Measurements from ENCODE around the gene CAPN15.

The CAPN15 gene

DNA sequence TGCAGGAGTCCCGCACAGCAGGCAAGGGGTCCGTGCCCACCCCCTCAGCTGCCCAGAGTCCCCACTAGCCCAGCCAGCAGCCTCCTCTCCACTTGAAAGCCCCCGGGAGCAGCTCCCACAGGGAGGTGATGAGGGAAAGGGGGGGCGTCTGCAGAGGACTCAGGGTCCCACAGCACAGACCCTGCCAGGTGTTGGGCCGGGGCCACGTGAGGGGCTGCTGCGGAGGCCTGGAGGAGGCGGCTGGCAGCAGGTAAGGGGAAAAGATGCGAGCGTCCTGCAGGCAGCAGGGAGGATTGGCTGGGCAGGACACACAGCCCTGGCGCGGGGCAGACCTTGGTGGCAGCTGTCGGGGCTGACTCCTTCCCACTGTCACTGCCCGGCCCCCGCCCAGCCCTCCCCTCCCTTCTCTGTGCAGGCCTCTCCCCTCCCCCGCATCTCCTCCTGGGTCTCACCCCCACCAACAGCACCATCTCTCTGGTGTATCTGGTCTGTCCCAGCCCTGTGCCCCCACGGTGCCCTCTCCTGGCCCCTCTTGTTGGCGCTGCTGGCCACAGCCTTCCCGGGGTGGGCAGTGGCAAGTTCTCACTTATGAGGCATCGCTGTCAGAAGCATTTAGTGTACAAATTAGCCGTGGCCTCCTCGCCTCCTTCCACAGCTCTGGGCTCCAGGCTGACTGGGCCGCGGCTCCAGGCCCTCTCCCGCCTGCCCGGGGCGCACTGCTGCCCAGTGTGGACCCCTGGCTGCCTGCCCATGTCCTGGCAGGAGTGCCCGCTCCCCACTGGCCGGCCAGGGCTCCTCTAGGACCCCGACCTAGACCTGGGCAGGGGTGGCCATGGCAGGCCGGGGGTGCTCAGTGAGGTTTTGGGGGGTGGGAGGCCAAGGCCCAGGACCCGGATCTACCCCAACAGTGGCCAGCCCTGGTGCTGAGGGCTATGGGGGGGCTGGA, 28.3 kb downstream of the CAPN15 start:
- no peak overlapping the region for H3K4me3 ChIP-seq (ENCODE audit: low read depth, low read length)
- DNase-seq (ENCODE audit: low read depth) = no peak
- TF ChIP-seq CTCF (IDR thresholded peaks at IDR 0.05; ENCODE audit: low read depth, low read length) = no peak
- TF ChIP-seq, protein P1, sequence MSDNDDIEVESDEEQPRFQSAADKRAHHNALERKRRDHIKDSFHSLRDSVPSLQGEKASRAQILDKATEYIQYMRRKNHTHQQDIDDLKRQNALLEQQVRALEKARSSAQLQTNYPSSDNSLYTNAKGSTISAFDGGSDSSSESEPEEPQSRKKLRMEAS (IDR thresholded peaks at IDR 0.05; ENCODE audit: low read depth, low read length) = no peak
- no peak for TF ChIP-seq POLR2A (IDR thresholded peaks at IDR 0.05; ENCODE audit: extremely low read depth, insufficient read length)
- no peak for TF ChIP-seq MYC (IDR thresholded peaks at IDR 0.05; ENCODE audit: low read depth, low read length)

- DNase-seq (ENCODE audit: low read depth) = no peak
- no peak overlapping the region for H3K4me3 ChIP-seq (ENCODE audit: low read depth, low read length)
- no peak for TF ChIP-seq POLR2A (IDR thresholded peaks at IDR 0.05; ENCODE audit: extremely low read depth, insufficient read length)
- TF ChIP-seq, protein P1 (IDR thresholded peaks at IDR 0.05; ENCODE audit: low read depth, low read length) = no peak
- TF ChIP-seq CTCF (IDR thresholded peaks at IDR 0.05; ENCODE audit: low read depth, low read length) = no peak
- TF ChIP-seq MYC (IDR thresholded peaks at IDR 0.05; ENCODE audit: low read depth, low read length) = no peak
These were observed 29.1 kb downstream of the CAPN15 start for GRCh38 chr16:556474-557173.

GRCh38 chr16:557463-558297, 30.2 kb downstream of the CAPN15 start:
- no peak for TF ChIP-seq CTCF (IDR thresholded peaks at IDR 0.05; ENCODE audit: low read depth, low read length)
- TF ChIP-seq POLR2A (IDR thresholded peaks at IDR 0.05; ENCODE audit: extremely low read depth, insufficient read length) = no peak
- no peak for TF ChIP-seq MYC (IDR thresholded peaks at IDR 0.05; ENCODE audit: low read depth, low read length)
- TF ChIP-seq, protein P1 (IDR thresholded peaks at IDR 0.05; ENCODE audit: low read depth, low read length) = no peak
- no peak overlapping the region for H3K4me3 ChIP-seq (ENCODE audit: low read depth, low read length)
- DNase-seq (ENCODE audit: low read depth) = peak; percentile 57

DNA sequence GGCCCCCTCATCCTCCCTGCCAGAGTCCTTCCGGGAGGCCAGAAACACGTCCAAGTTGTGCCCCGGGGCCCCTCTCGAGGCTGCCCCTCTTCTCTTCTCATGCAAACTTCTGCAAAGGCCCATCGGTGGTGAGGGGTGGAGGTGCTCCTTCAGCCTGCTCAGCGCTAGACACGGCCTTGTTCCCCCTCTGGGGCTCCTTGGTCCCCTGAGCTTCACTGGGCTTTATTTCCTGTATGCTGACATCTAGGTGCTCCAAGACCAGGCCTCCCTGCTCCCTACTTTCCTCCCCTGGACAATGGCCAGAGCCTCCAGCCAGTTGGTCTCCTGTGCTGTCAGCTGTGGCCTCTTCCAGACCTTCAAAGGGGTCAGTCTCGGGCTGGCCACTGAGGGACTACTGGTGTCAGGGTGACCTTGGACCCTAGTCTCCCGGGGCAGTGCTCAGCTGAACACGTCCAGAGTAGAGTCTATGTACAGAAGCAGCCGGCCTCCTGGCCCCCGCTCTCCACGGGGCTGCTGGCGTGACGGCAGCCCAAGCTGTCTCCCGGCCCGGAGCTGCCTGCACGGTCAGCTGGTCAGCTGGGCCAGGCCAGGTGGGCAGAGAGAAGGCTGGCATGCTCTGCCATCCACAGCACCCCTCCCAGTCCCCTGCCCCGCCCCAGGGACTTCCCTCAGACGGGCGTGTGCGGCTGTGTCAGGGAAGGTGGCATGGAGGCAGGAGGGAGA, 30.9 kb downstream of the CAPN15 start:
- DNase-seq (ENCODE audit: low read depth) = peak; percentile 67
- no peak overlapping the region for H3K4me3 ChIP-seq (ENCODE audit: low read depth, low read length)
- TF ChIP-seq MYC (IDR thresholded peaks at IDR 0.05; ENCODE audit: low read depth, low read length) = no peak
- TF ChIP-seq CTCF (IDR thresholded peaks at IDR 0.05; ENCODE audit: low read depth, low read length) = no peak
- TF ChIP-seq, protein P1 (IDR thresholded peaks at IDR 0.05; ENCODE audit: low read depth, low read length) = no peak
- TF ChIP-seq POLR2A (IDR thresholded peaks at IDR 0.05; ENCODE audit: extremely low read depth, insufficient read length) = no peak

DNA sequence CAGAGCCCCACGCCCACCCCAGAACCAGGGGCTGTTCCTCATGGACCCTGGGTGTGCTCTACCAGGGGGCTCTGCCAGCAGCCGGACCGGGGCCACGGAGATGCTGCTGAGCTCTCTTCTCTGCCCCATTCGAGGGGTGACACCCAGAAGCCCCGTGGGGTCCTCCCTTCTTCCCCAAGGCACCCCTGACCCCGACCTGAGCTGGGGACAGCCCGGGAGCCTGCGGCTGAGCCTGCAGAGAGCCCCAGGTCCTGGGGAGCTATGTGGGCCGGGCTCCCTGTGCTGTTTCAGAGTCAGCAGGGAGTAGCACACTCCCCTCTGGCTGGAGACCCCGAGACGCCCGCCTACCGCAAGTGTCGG, 31.5 kb downstream of the CAPN15 start:
- TF ChIP-seq, protein P1 (IDR thresholded peaks at IDR 0.05; ENCODE audit: low read depth, low read length) = no peak
- TF ChIP-seq MYC (IDR thresholded peaks at IDR 0.05; ENCODE audit: low read depth, low read length) = no peak
- TF ChIP-seq POLR2A (IDR thresholded peaks at IDR 0.05; ENCODE audit: extremely low read depth, insufficient read length) = no peak
- TF ChIP-seq CTCF (IDR thresholded peaks at IDR 0.05; ENCODE audit: low read depth, low read length) = no peak
- H3K4me3 ChIP-seq (ENCODE audit: low read depth, low read length) = no peak overlapping the region
- no peak for DNase-seq (ENCODE audit: low read depth)
